Measurements from ENCODE around the gene APOC4. TPM values are rescaled to one million over a fixed set of nuclear protein-coding genes. Genes with fewer than 3 reads are reported as not detected.

The APOC4 gene
- total RNA-seq, 1 experiment from 2014 or later, result not detected

- H2BK20ac ChIP-seq (ENCODE audit: low read depth, low read length, poor library complexity, severe bottlenecking), result no peak overlapping the region
- H3T11ph ChIP-seq (ENCODE audit: low read length), result no peak overlapping the region
- Mint-ChIP-seq H3K27me3 (ENCODE audit: low read depth) (no peaks in the 10 kb centered on the region; the same call in 1 of the 2 replicates), H3K9me3 (no peaks in the 10 kb centered on the region), H3K36me3 (ENCODE audit: insufficient read depth in 1 of 3, low read depth in 3 of 3) (peaks cover 10 to 32% (median 29%) of the 10 kb centered on the region in 3 experiments; a peak in 6 of 7 replicates), H3K27ac (no peak overlapping the region), H3K4me1 (peaks cover 31 to 50% of the 10 kb centered on the region in 2 experiments), H3K4me3 (no peak overlapping the region)
- H3K4me1 ChIP-seq (ENCODE audit: insufficient read depth, low read length), result peaks cover 2% of the 10 kb centered on the region; the same call in 1 of the 2 replicates
- H2BK120ac ChIP-seq (ENCODE audit: low read depth, low read length, poor library complexity, severe bottlenecking), result no peak overlapping the region
- H3K4ac ChIP-seq (ENCODE audit: low read depth, low read length), result no peak overlapping the region
- no peak overlapping the region for H3K27ac ChIP-seq (ENCODE audit: insufficient read length, low read depth, low read length)
- H3K27me3 ChIP-seq (ENCODE audit: insufficient read depth, low read length), result no peaks in the 10 kb centered on the region
- H4K5ac ChIP-seq (ENCODE audit: insufficient read length, low read depth, low read length), result no peak overlapping the region
- H3K9ac ChIP-seq (ENCODE audit: extremely low read depth, insufficient read length, low read length), result no peak overlapping the region
- H3K79me2 ChIP-seq (ENCODE audit: insufficient read depth, low read length), result no peaks in the 10 kb centered on the region; the same call in 1 of the 2 replicates
- no peak overlapping the region for H4K8ac ChIP-seq (replicated peaks; ENCODE audit: insufficient read length, low read depth, low read length)
- H3K23ac ChIP-seq (ENCODE audit: insufficient read length, low read depth, low read length), result no peak overlapping the region
- no peak overlapping the region for H2AK5ac ChIP-seq (ENCODE audit: insufficient read length, low read length)
- no CpG with 5 or more reads among the region's 44 CpGs for WGBS (ENCODE audit: extremely low coverage, insufficient read length, low lambda C conversion rate)
- no peak overlapping the region for H3K4me2 ChIP-seq (ENCODE audit: insufficient read depth, insufficient read length, low read length)
- no peaks in the 10 kb centered on the region for H3K79me1 ChIP-seq (ENCODE audit: insufficient read depth, low read depth, low read length, poor library complexity, severe bottlenecking)
- H2BK15ac ChIP-seq (ENCODE audit: low read depth, low read length), result no peak overlapping the region
- no peaks in the 10 kb centered on the region for H4K20me1 ChIP-seq (ENCODE audit: control insufficient read depth, insufficient read depth, insufficient read length)
- no peak for TF ChIP-seq CTCF (conservative IDR thresholded peaks at IDR 0.05)
- no peak overlapping the region for H3K56ac ChIP-seq (ENCODE audit: insufficient read length, low read depth, low read length)
- DNase-seq, result no peak
- H2BK5ac ChIP-seq (ENCODE audit: insufficient read length, low read length), result no peak overlapping the region
- no peak overlapping the region for H3K18ac ChIP-seq (ENCODE audit: insufficient read length, low read depth, low read length)
- H2BK12ac ChIP-seq (ENCODE audit: insufficient read length, low read depth, low read length), result no peak overlapping the region
- no peak overlapping the region for H3K14ac ChIP-seq (ENCODE audit: insufficient read depth, low read length)
- H4K91ac ChIP-seq (ENCODE audit: insufficient read length, low read depth, low read length), result no peak overlapping the region
- no peaks in the 10 kb centered on the region for H3K23me2 ChIP-seq (ENCODE audit: insufficient read length, low read depth, low read length, poor library complexity, severe bottlenecking)
- H3K9me3 ChIP-seq (ENCODE audit: control insufficient read depth, low read depth, low read length), result no peaks in the 10 kb centered on the region
- no peak overlapping the region for H2AFZ ChIP-seq (ENCODE audit: low read length)
These were observed 33.2 kb upstream of the APOC4 start for GRCh38 chr19:44908836-44909261.

All from H9 (cell line).